OCI-LY7 (cell line): ENCODE results near the gene ZNF423.

ENCODE experiments used
- CTCF ChIP-seq: fragments of 200-600 bp; sonication (generic); conservative IDR thresholded peaks from 2 replicates; pipeline ENCODE4 v1.5.1; 2014; ENCODE audit warnings: mild to moderate bottlenecking, antibody characterized with exemption, low read length, moderate library complexity, mixed read lengths
- EZH2phosphoT487 ChIP-seq: fragments of 200-600 bp; sonication (generic); IDR thresholded peaks from 2 replicates; pipeline ENCODE4 v1.6.1; 2018; ENCODE audit warnings: low read depth, borderline replicate concordance, mild to moderate bottlenecking, mixed run types, antibody characterized with exemption, low read length, moderate library complexity, mixed read lengths

GRCh38 chr16:49743658-49744057 is 112.3 kb downstream of the ZNF423 start:
- TF ChIP-seq EZH2phosphoT487 (no peak), CTCF (no peak)
